Esophagus squamous epithelium (tissue), 4 donors: ENCODE measurements around the gene LYPD5.

Experiments used
- POLR2A ChIP-seq, 4 donors: fragments of 450-650 bp; IDR thresholded peaks; one replicate each; pipeline ENCODE4 v1.6.1; 2017; ENCODE audit warnings: antibody characterized with exemption in 4 of 4, mild to moderate bottlenecking in 4 of 4, moderate library complexity in 3 of 4
- TF ChIP-seq, protein P1 (sequence below), 6 experiments: fragments of 450-650 bp in 4 of 6; fragments of 200-600 bp in 2 of 6; sonication (generic) in 2 of 6; IDR thresholded peaks; one replicate each; pipeline ENCODE4 v1.5.1; 2016 to 2019; ENCODE audit warnings: antibody characterized with exemption in 6 of 6, mild to moderate bottlenecking in 4 of 6, moderate library complexity in 4 of 6

DNA sequence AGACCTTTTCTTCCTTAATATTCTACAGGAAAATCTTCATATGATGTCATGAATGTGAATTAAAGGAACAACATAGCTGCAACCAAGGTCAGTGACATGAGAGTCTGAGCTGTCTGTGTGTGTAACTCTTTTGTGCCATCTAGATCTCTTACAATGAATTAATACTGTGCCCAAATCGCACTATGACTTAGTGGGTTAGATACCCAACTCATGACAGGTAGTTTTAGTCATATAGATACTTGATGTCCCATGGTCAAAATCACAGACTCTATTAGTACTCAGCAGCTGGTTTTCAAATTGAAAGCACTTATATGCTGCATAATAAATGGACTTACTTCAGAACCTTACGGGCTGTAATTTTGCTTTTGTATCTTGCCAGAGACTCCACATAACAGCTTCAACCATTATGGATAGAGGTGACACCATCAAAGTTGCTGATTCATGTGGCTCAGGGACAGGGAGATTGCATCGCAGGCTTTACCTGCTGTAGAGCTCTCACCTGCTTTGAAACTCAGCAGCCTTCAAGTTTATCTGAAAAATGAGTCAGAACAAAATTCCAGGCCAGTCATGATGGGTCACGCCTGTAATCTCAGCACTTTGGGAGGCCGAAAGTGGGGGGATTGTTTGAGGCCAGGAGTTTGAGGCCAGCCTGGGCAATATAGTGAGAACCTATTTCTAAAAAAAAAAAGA lies 12.6 kb upstream of the LYPD5 start:
- TF ChIP-seq, protein P1, sequence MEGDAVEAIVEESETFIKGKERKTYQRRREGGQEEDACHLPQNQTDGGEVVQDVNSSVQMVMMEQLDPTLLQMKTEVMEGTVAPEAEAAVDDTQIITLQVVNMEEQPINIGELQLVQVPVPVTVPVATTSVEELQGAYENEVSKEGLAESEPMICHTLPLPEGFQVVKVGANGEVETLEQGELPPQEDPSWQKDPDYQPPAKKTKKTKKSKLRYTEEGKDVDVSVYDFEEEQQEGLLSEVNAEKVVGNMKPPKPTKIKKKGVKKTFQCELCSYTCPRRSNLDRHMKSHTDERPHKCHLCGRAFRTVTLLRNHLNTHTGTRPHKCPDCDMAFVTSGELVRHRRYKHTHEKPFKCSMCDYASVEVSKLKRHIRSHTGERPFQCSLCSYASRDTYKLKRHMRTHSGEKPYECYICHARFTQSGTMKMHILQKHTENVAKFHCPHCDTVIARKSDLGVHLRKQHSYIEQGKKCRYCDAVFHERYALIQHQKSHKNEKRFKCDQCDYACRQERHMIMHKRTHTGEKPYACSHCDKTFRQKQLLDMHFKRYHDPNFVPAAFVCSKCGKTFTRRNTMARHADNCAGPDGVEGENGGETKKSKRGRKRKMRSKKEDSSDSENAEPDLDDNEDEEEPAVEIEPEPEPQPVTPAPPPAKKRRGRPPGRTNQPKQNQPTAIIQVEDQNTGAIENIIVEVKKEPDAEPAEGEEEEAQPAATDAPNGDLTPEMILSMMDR (IDR thresholded peaks at IDR 0.05), result no peak
- TF ChIP-seq POLR2A (IDR thresholded peaks at IDR 0.05), result no peak
